HL-60/S4 treated with phorbol 12-myristate 13-acetate at 8.2 ng/mL for 4 days and 3 days (cell line): ENCODE results near the gene NKX1-2.

Experiments
- in situ Hi-C: fragments of 300-500 bp; cut with MboI; formaldehyde crosslinking; loops from 2 replicates; pipeline ENCODE4 v1.15.0; 2022; ENCODE audit warnings: low sequenced_read_pairs

The NKX1-2 gene

GRCh38 chr10:124418726-124419501 is 30.9 kb downstream of the NKX1-2 start, which contains the start of gene OAT:
OAT (minus strand) TSS chr10:124418923; CDS start chr10:124412171, 6,752 bp downstream.
- in situ Hi-C loops: no loop called here

- in situ Hi-C loops: no loop called here
Observed at GRCh38 chr10:124417895-124418725, 31.7 kb downstream of the NKX1-2 start.

GRCh38 chr10:124416733-124417132 is 33.1 kb downstream of the NKX1-2 start:
- in situ Hi-C loops: no loop called here

- in situ Hi-C loops: no loop called here
Observed at GRCh38 chr10:124415210-124415609, 34.6 kb downstream of the NKX1-2 start.

GRCh38 chr10:124414076-124414475 is 35.8 kb downstream of the NKX1-2 start:
- in situ Hi-C loops: no loop called here

- in situ Hi-C loops: no loop called here
Observed at GRCh38 chr10:124409696-124410095, 40.1 kb downstream of the NKX1-2 start.

GRCh38 chr10:124408357-124408756 is 41.5 kb downstream of the NKX1-2 start:
- in situ Hi-C loops: no loop called here

- in situ Hi-C loops: no loop called here
Observed at GRCh38 chr10:124407456-124407855, 42.4 kb downstream of the NKX1-2 start.

- in situ Hi-C loops: no loop called here
Observed at GRCh38 chr10:124403548-124403947, 46.3 kb downstream of the NKX1-2 start.

GRCh38 chr10:124402273-124402672 is 47.6 kb downstream of the NKX1-2 start:
- in situ Hi-C loops: no loop called here

GRCh38 chr10:124401633-124402032 is 48.2 kb downstream of the NKX1-2 start:
- in situ Hi-C loops: no loop called here
